MCF 10A (cell line): ENCODE results near the gene CDH15. TPM values are rescaled to one million over a fixed set of nuclear protein-coding genes. Genes with fewer than 3 reads are reported as not detected.

Experiments
- BruUV-seq: library from RNA; stranded (reverse); fragments of 400-500 nt; replicated peaks from 2 replicates; lab custom pipeline; 2021; lab: Mats Ljungman, UMichigan
- CTCF ChIA-PET: fragments of 300-600 bp; sonication (Branson Sonifier 250); formaldehyde crosslinking; extraction: SDS; loops from one replicate; lab custom pipeline; 2021; ENCODE audit warnings: antibody characterized with exemption, inconsistent platforms; lab: Yijun Ruan, JAX
- POLR2A ChIA-PET: fragments of 300-600, 350-650 bp; sonication (Branson Sonifier 250); formaldehyde crosslinking; extraction: SDS; loops from one replicate; lab custom pipeline; 2020; ENCODE audit warnings: antibody characterized with exemption, inconsistent platforms; lab: Yijun Ruan, JAX
- DNase-seq: peaks from one replicate; pipeline ENCODE4 v3.0.0-alpha.2; 2018; ENCODE audit not compliant: unreplicated experiment
- H3K27ac Mint-ChIP-seq: one replicate; pipeline ENCODE4 v1.8.0; 2022; ENCODE audit warnings: mild to moderate bottlenecking, low read depth, mixed read lengths; ENCODE audit not compliant: unreplicated experiment
- H3K27me3 Mint-ChIP-seq: one replicate; pipeline ENCODE4 v1.8.0; 2022; ENCODE audit warnings: mixed read lengths; ENCODE audit not compliant: insufficient read depth, unreplicated experiment
- H3K36me3 Mint-ChIP-seq: one replicate; pipeline ENCODE4 v1.8.0; 2022; ENCODE audit warnings: mild to moderate bottlenecking, moderate library complexity, mixed read lengths; ENCODE audit not compliant: insufficient read depth, unreplicated experiment
- H3K4me1 Mint-ChIP-seq: one replicate; pipeline ENCODE4 v1.8.0; 2022; ENCODE audit warnings: mixed read lengths; ENCODE audit not compliant: insufficient read depth, unreplicated experiment
- H3K4me3 Mint-ChIP-seq: one replicate; pipeline ENCODE4 v1.8.0; 2022; ENCODE audit warnings: mild to moderate bottlenecking, moderate library complexity, mixed read lengths; ENCODE audit not compliant: unreplicated experiment
- H3K9me3 Mint-ChIP-seq: one replicate; pipeline ENCODE4 v1.8.0; 2022; ENCODE audit warnings: mixed read lengths; ENCODE audit not compliant: unreplicated experiment
- CTCF ChIP-seq: fragments of 200-600 bp; IDR thresholded peaks from one replicate; pipeline ENCODE4 v1.8.0; 2022; ENCODE audit warnings: antibody characterized with exemption, mild to moderate bottlenecking; ENCODE audit not compliant: unreplicated experiment
- intact Hi-C: fragments of 100-400 bp; cut with micrococcal nuclease; formaldehyde crosslinking; loops from 2 replicates; pipeline ENCODE4 v1.14.1; 2022
- total RNA-seq: library from RNA; stranded (reverse); gene quantifications from 2 replicates; pipeline ENCODE4 v1.2.3, GENCODE V29; 2022

Gene CDH15
- total RNA-seq, 1 experiment from 2014 or later, result not detected

DNA sequence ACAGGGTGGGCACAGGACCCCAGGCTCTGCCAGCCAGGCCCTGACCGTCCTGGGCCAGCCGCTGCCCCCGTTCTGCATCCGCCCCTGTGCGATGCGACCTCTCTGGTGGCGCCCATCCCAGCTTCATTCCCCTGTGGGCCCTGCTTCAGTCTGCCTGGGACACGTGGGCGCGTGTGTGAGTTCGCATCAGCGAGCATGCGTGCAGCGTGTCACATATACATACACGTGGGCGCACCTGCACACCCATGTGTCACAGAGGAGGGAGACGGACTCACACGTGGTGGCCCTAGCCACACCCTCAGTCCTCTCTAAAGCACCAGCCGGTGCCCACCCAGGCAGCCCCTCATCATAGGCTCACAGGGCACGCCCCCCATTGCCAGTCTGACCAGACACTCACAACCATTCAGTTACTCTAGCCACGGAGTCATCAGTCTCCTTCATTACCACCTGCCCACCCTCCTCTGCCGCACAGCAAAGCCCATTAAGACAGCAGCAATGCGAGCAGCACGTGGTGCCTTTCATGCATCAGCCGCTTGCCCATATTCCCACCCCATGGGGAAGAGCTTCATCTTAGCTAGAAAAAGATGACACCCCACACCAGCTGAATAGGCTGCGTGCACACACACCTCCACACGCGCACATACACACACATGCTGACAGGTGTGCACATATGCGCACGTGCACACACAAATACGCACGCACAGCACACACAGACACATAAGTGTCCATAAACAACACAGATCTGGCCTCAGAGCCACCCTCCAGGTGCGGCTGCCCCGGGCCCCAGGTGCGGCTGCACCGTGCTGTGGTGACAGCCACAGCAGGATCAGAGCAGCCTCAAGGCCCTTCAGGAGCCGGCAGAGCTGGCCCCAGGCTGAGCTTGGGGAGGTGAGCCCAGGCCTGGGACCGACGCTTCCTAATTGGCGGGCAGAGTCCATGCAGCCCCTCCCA is 9.5 kb upstream of the CDH15 start:
- intact Hi-C loops, result no loop called here
- POLR2A ChIA-PET, result interaction anchor here (0.7 to 0.8 kb wide), 2 partner anchors 12 to 319 kb away, joined by 3 to 4 read pairs; no protein-coding TSS in a partner anchor

DNA sequence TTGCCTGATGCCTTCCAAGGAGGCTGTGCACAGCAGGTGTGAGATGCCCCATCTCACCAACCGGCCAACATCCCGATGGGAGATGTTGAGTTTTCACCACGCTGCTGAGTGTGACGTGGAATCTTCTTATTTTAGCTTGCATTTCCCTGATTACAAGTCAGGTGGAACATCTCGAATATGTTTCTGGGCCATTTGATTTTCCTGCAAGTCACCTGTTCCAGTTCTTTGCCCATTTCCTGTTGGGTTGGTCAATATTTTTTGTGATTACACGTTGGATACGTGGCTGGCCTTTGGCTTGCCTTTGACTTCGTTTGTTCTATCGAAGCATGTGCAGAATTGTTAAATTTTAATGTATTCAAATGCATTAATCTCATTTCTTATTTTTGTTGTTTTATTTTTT is 8.3 kb upstream of the CDH15 start:
- no TSS peak for BruUV-seq
- no peak for DNase-seq
- no peak overlapping the region for H3K4me3 Mint-ChIP-seq
- POLR2A ChIA-PET, result interaction anchor here (0.8 kb wide), 1 partner anchor 426 kb away, joined by 3 read pairs; no protein-coding TSS in a partner anchor
- H3K27ac Mint-ChIP-seq, result no peak overlapping the region
- H3K4me1 Mint-ChIP-seq, result peaks cover 7% of the 10 kb centered on the region
- intact Hi-C loops, result no loop called here
- no peaks in the 10 kb centered on the region for H3K36me3 Mint-ChIP-seq
- no peak for TF ChIP-seq CTCF
- H3K27me3 Mint-ChIP-seq, result no peaks in the 10 kb centered on the region
- CTCF ChIA-PET, result no interaction called here
- H3K9me3 Mint-ChIP-seq, result no peaks in the 10 kb centered on the region

More for the DNA sequence above, 9.5 kb upstream of the CDH15 start:
- no peaks in the 10 kb centered on the region for H3K27me3 Mint-ChIP-seq
- H3K4me1 Mint-ChIP-seq, result peaks cover 7% of the 10 kb centered on the region
- H3K27ac Mint-ChIP-seq, result no peak overlapping the region
- H3K4me3 Mint-ChIP-seq, result no peak overlapping the region
- BruUV-seq, result no TSS peak
- DNase-seq, result no peak
- no peaks in the 10 kb centered on the region for H3K9me3 Mint-ChIP-seq
- CTCF ChIA-PET, result interaction anchor here (0.6 to 0.7 kb wide), 2 partner anchors 459 to 719 kb away, joined by 3 to 4 read pairs; no protein-coding TSS in a partner anchor
- TF ChIP-seq CTCF, result no peak
- no peaks in the 10 kb centered on the region for H3K36me3 Mint-ChIP-seq

DNA sequence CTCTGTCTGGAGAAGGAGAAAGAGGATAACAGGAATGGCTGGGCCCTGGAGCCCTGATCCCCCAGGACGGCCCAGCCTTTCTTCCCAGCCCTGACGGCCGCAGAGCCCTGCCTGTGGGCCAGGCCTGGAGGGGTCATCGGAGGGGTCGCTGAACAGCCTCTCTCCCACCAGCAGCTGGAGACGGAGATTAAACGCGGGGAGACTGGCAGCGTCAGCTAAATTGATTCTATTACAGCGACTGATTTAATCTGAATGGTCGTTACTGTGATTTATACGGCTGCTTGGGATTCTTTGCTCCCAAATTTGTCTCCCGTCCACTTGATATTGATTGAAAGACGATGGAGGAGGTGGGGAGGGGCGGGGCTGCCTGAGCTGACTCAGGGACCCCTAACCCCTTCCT is 7.1 kb upstream of the CDH15 start:
- POLR2A ChIA-PET, result interaction anchor here (1.2 kb wide), 1 partner anchor 9 kb away, joined by 4 read pairs; no protein-coding TSS in a partner anchor
- intact Hi-C loops, result no loop called here
- CTCF ChIA-PET, result interaction anchor here (0.6 to 0.7 kb wide), 3 partner anchors 421 to 1169 kb away, joined by 3 read pairs; no protein-coding TSS in a partner anchor

More for the DNA sequence above, 7.1 kb upstream of the CDH15 start:
- DNase-seq, result no peak
- no TSS peak for BruUV-seq
- Mint-ChIP-seq H3K27me3 (no peaks in the 10 kb centered on the region), H3K27ac (peak overlapping the region; percentile 75), H3K4me3 (no peak overlapping the region), H3K4me1 (peaks cover 7% of the 10 kb centered on the region), H3K36me3 (no peaks in the 10 kb centered on the region), H3K9me3 (no peaks in the 10 kb centered on the region)
- TF ChIP-seq CTCF, result no peak
